Measurements from ENCODE around the gene CEP83.

Gene CEP83

GRCh38 chr12:94500831-94501567, 41.3 kb upstream of the CEP83 start:
- no peaks in the 10 kb centered on the region for H3K4me1 ChIP-seq (ENCODE audit: insufficient read depth, poor library complexity, severe bottlenecking)
- DNase-seq (ENCODE audit: low spot score): no peak
- no peak overlapping the region for H3K4me3 ChIP-seq (ENCODE audit: severe bottlenecking)
- no peak for TF ChIP-seq CTCF (IDR thresholded peaks at IDR 0.05; ENCODE audit: poor library complexity, severe bottlenecking)
- no peak for ATAC-seq (ENCODE audit: low read depth)
- H3K27ac ChIP-seq (ENCODE audit: poor library complexity, severe bottlenecking): no peak overlapping the region
- H3K36me3 ChIP-seq (ENCODE audit: low read depth): no peaks in the 10 kb centered on the region
- no peaks in the 10 kb centered on the region for H3K9me3 ChIP-seq (ENCODE audit: severe bottlenecking)
- H3K27me3 ChIP-seq (ENCODE audit: insufficient read depth, poor library complexity, severe bottlenecking): no peaks in the 10 kb centered on the region

GRCh38 chr12:94498698-94499097, 39.0 kb upstream of the CEP83 start:
- H3K4me3 ChIP-seq (ENCODE audit: severe bottlenecking): no peak overlapping the region
- no peak for TF ChIP-seq CTCF (IDR thresholded peaks at IDR 0.05; ENCODE audit: poor library complexity, severe bottlenecking)
- ATAC-seq (ENCODE audit: low read depth) (no peak), DNase-seq (ENCODE audit: low spot score) (no peak)
- H3K36me3 ChIP-seq (ENCODE audit: low read depth): no peaks in the 10 kb centered on the region
- H3K27me3 ChIP-seq (ENCODE audit: insufficient read depth, poor library complexity, severe bottlenecking): no peaks in the 10 kb centered on the region
- H3K9me3 ChIP-seq (ENCODE audit: severe bottlenecking): no peaks in the 10 kb centered on the region
- H3K27ac ChIP-seq (ENCODE audit: poor library complexity, severe bottlenecking): no peak overlapping the region
- H3K4me1 ChIP-seq (ENCODE audit: insufficient read depth, poor library complexity, severe bottlenecking): no peaks in the 10 kb centered on the region

- TF ChIP-seq CTCF (IDR thresholded peaks at IDR 0.05; ENCODE audit: poor library complexity, severe bottlenecking): no peak
Observed at GRCh38 chr12:94498073-94498472, 38.4 kb upstream of the CEP83 start.

GRCh38 chr12:94495445-94496115, 35.9 kb upstream of the CEP83 start:
- no peaks in the 10 kb centered on the region for H3K4me1 ChIP-seq (ENCODE audit: insufficient read depth, poor library complexity, severe bottlenecking)
- H3K27ac ChIP-seq (ENCODE audit: poor library complexity, severe bottlenecking): no peak overlapping the region
- no peaks in the 10 kb centered on the region for H3K9me3 ChIP-seq (ENCODE audit: severe bottlenecking)
- no peaks in the 10 kb centered on the region for H3K27me3 ChIP-seq (ENCODE audit: insufficient read depth, poor library complexity, severe bottlenecking)
- no peak overlapping the region for H3K4me3 ChIP-seq (ENCODE audit: severe bottlenecking)
- ATAC-seq (ENCODE audit: low read depth) (no peak), DNase-seq (ENCODE audit: low spot score) (no peak)
- no peak for TF ChIP-seq CTCF (IDR thresholded peaks at IDR 0.05; ENCODE audit: poor library complexity, severe bottlenecking)
- no peaks in the 10 kb centered on the region for H3K36me3 ChIP-seq (ENCODE audit: low read depth)

More at GRCh38 chr12:94498073-94498472, 38.4 kb upstream of the CEP83 start:
- no peaks in the 10 kb centered on the region for H3K36me3 ChIP-seq (ENCODE audit: low read depth)
- no peak for DNase-seq (ENCODE audit: low spot score)
- ATAC-seq (ENCODE audit: low read depth): no peak
- no peak overlapping the region for H3K27ac ChIP-seq (ENCODE audit: poor library complexity, severe bottlenecking)
- H3K4me3 ChIP-seq (ENCODE audit: severe bottlenecking): no peak overlapping the region
- H3K9me3 ChIP-seq (ENCODE audit: severe bottlenecking): no peaks in the 10 kb centered on the region
- no peaks in the 10 kb centered on the region for H3K27me3 ChIP-seq (ENCODE audit: insufficient read depth, poor library complexity, severe bottlenecking)
- no peaks in the 10 kb centered on the region for H3K4me1 ChIP-seq (ENCODE audit: insufficient read depth, poor library complexity, severe bottlenecking)

GRCh38 chr12:94491489-94491888, 31.8 kb upstream of the CEP83 start:
- no peaks in the 10 kb centered on the region for H3K27me3 ChIP-seq (ENCODE audit: insufficient read depth, poor library complexity, severe bottlenecking)
- H3K4me3 ChIP-seq (ENCODE audit: severe bottlenecking): no peak overlapping the region
- H3K36me3 ChIP-seq (ENCODE audit: low read depth): no peaks in the 10 kb centered on the region
- no peak for DNase-seq (ENCODE audit: low spot score)
- no peak for TF ChIP-seq CTCF (IDR thresholded peaks at IDR 0.05; ENCODE audit: poor library complexity, severe bottlenecking)
- ATAC-seq (ENCODE audit: low read depth): no peak
- no peaks in the 10 kb centered on the region for H3K4me1 ChIP-seq (ENCODE audit: insufficient read depth, poor library complexity, severe bottlenecking)
- no peaks in the 10 kb centered on the region for H3K9me3 ChIP-seq (ENCODE audit: severe bottlenecking)
- H3K27ac ChIP-seq (ENCODE audit: poor library complexity, severe bottlenecking): no peak overlapping the region

Measured in RWPE2 (cell line).